HG02759 (cell line): ENCODE measurements around the gene CHMP1A.
"Not testable (repeated sequence)": the region's sequence is repeated elsewhere in the genome, so short reads cannot be mapped to it uniquely, and the experiment has no call there.

ENCODE experiments used
- ATAC-seq: cut with Tn5 transposase; IDR thresholded peaks from one replicate; pipeline ENCODE4 v1.9.1; 2021; ENCODE audit warnings: mild to moderate bottlenecking, moderate library complexity; ENCODE audit not compliant: unreplicated experiment

CHMP1A gene

GRCh38 chr16:89693289-89693731, 35.8 kb upstream of the CHMP1A start:
- ATAC-seq, result no peak

GRCh38 chr16:89691986-89692569, 34.6 kb upstream of the CHMP1A start:
- ATAC-seq, result no peak

- no peak for ATAC-seq
Measured at GRCh38 chr16:89691231-89691985, 33.9 kb upstream of the CHMP1A start.

GRCh38 chr16:89690392-89690901, 32.9 kb upstream of the CHMP1A start:
- ATAC-seq, result no peak

GRCh38 chr16:89689621-89690020, 32.1 kb upstream of the CHMP1A start:
- ATAC-seq, result not testable (repeated sequence)

- ATAC-seq, result no peak
Measured at GRCh38 chr16:89689142-89689541, 31.6 kb upstream of the CHMP1A start.

- no peak for ATAC-seq
Measured at GRCh38 chr16:89688395-89688794, 30.9 kb upstream of the CHMP1A start.

GRCh38 chr16:89687092-89687940, 29.8 kb upstream of the CHMP1A start:
- ATAC-seq, result peak; percentile 43

- peak; percentile 87 for ATAC-seq
Measured at GRCh38 chr16:89686520-89687091, 29.1 kb upstream of the CHMP1A start, which contains the start of gene CDK10. CDK10 (plus strand) TSS chr16:89686689; CDS start chr16:89686711, 22 bp downstream.

GRCh38 chr16:89685916-89686315, 28.4 kb upstream of the CHMP1A start:
- ATAC-seq, result no peak

- ATAC-seq, result no peak
Measured at GRCh38 chr16:89678258-89678657, 20.8 kb upstream of the CHMP1A start.

GRCh38 chr16:89672177-89672941, 14.9 kb upstream of the CHMP1A start:
- no peak for ATAC-seq

GRCh38 chr16:89671565-89671964, 14.1 kb upstream of the CHMP1A start:
- not testable (repeated sequence) for ATAC-seq

GRCh38 chr16:89670496-89671431, 13.3 kb upstream of the CHMP1A start:
- ATAC-seq, result no peak

- ATAC-seq, result no peak
Measured at GRCh38 chr16:89669755-89670154, 12.2 kb upstream of the CHMP1A start.

- ATAC-seq, result no peak
Measured at GRCh38 chr16:89668790-89669158, 11.3 kb upstream of the CHMP1A start.

- no peak for ATAC-seq
Measured at GRCh38 chr16:89667633-89668032, 10.1 kb upstream of the CHMP1A start.

GRCh38 chr16:89667000-89667399, 9.5 kb upstream of the CHMP1A start:
- not testable (repeated sequence) for ATAC-seq

- not testable (repeated sequence) for ATAC-seq
Measured at GRCh38 chr16:89664238-89664637, 6.7 kb upstream of the CHMP1A start.
